A673 (cell line): ENCODE measurements around the gene KCTD16. TPM values are rescaled to one million over a fixed set of nuclear protein-coding genes. Genes with fewer than 3 reads are reported as not detected.

Experiments used
- BruUV-seq: library from RNA; stranded (reverse); fragments of 400-500 nt; replicated peaks from 2 replicates; lab custom pipeline; 2021; lab: Mats Ljungman, UMichigan
- CTCF ChIA-PET: fragments of 300-600 bp; sonication (Branson Sonifier 250); formaldehyde crosslinking; loops from one replicate; lab custom pipeline; 2022; ENCODE audit warnings: antibody characterized with exemption; lab: Charles Lee
- POLR2A ChIA-PET: fragments of 300-600 bp; sonication (Branson Sonifier 250); formaldehyde crosslinking; loops from one replicate; lab custom pipeline; 2022; ENCODE audit warnings: antibody characterized with exemption; ENCODE audit not compliant: low non-redundant PET; lab: Charles Lee
- DNase-seq: peaks from one replicate; pipeline ENCODE4 v3.0.0-alpha.2; 2015; ENCODE audit warnings: low spot score
- H3K27ac ChIP-seq: fragments of 200-600 bp; sonication (generic); 2 replicates; pipeline ENCODE4 v1.5.1; 2016; ENCODE audit warnings: mixed run types, low read depth, mild to moderate bottlenecking, mixed read lengths, antibody characterized with exemption, low read length; ENCODE audit not compliant: poor library complexity, severe bottlenecking
- H3K27me3 ChIP-seq: fragments of 200-600 bp; sonication (generic); replicated peaks from 2 replicates; pipeline ENCODE4 v1.6.1; 2017; ENCODE audit warnings: mixed run types, low read depth, mild to moderate bottlenecking, mixed read lengths, antibody characterized with exemption, low read length; ENCODE audit not compliant: insufficient read depth, poor library complexity
- H3K36me3 ChIP-seq: fragments of 200-600 bp; sonication (generic); 2 replicates; pipeline ENCODE4 v1.6.1; 2016; ENCODE audit warnings: mixed run types, mild to moderate bottlenecking, mixed read lengths, antibody characterized with exemption, low read length; ENCODE audit not compliant: insufficient read depth, poor library complexity, severe bottlenecking
- H3K4me1 ChIP-seq: fragments of 200-600 bp; sonication (generic); 2 replicates; pipeline ENCODE4 v1.6.1; 2017; ENCODE audit warnings: mixed run types, mild to moderate bottlenecking, mixed read lengths, antibody characterized with exemption, low read length; ENCODE audit not compliant: insufficient read depth, poor library complexity, severe bottlenecking
- H3K4me3 ChIP-seq: fragments of 200-600 bp; sonication (generic); 2 replicates; pipeline ENCODE4 v1.5.1; 2016; ENCODE audit warnings: low read depth, mixed run types, mild to moderate bottlenecking, mixed read lengths, low read length; ENCODE audit not compliant: poor library complexity, severe bottlenecking
- H3K9me3 ChIP-seq: fragments of 200-600 bp; sonication (generic); 2 replicates; pipeline ENCODE4 v1.6.1; 2016; ENCODE audit warnings: mixed run types, low read depth, mild to moderate bottlenecking, mixed read lengths, antibody characterized with exemption, low read length; ENCODE audit not compliant: poor library complexity, severe bottlenecking
- CTCF ChIP-seq: fragments of 300-800, 200-600 bp; sonication (generic); conservative IDR thresholded peaks from 2 replicates; pipeline ENCODE4 v1.5.1; 2017; ENCODE audit warnings: low read depth, mild to moderate bottlenecking, antibody characterized with exemption, low read length, moderate library complexity, mixed read lengths
- EZH2 ChIP-seq: fragments of 200-600 bp; sonication (generic); IDR thresholded peaks from 2 replicates; pipeline ENCODE4 v1.6.1; 2017; ENCODE audit warnings: borderline replicate concordance, low read depth, mild to moderate bottlenecking, mixed read lengths, antibody characterized with exemption, low read length; ENCODE audit not compliant: poor library complexity, severe bottlenecking
- intact Hi-C: fragments of 100-400 bp; cut with micrococcal nuclease; formaldehyde crosslinking; loops from one replicate; pipeline ENCODE4 v1.10.0; 2022; ENCODE audit not compliant: unreplicated experiment
- total RNA-seq: library from RNA; stranded (reverse); gene quantifications from 2 replicates; pipeline ENCODE4 v1.2.3, GENCODE V29; 2021

The KCTD16 gene
- total RNA-seq, 1 experiment from 2014 or later = 1.1 TPM

GRCh38 chr5:144139586-144139985 is 31.1 kb upstream of the KCTD16 start:
- peak; percentile 15 for DNase-seq

GRCh38 chr5:144141585-144141984 is 29.1 kb upstream of the KCTD16 start:
- H3K4me3 ChIP-seq = no peak overlapping the region
- H3K36me3 ChIP-seq = no peaks in the 10 kb centered on the region
- BruUV-seq = no TSS peak
- H3K4me1 ChIP-seq = no peaks in the 10 kb centered on the region
- no peaks in the 10 kb centered on the region for H3K27me3 ChIP-seq
- POLR2A ChIA-PET = no interaction called here
- no peak overlapping the region for H3K27ac ChIP-seq
- no peak for DNase-seq
- CTCF ChIA-PET = interaction anchor here (0.6 kb wide), 1 partner anchor 1223 kb away, joined by 3 read pairs; no protein-coding TSS in a partner anchor
- intact Hi-C loops = no loop called here
- H3K9me3 ChIP-seq = no peaks in the 10 kb centered on the region
- TF ChIP-seq EZH2 (no peak), CTCF (no peak)

More at GRCh38 chr5:144139586-144139985, 31.1 kb upstream of the KCTD16 start:
- H3K4me3 ChIP-seq = no peak overlapping the region
- intact Hi-C loops = no loop called here
- no peaks in the 10 kb centered on the region for H3K4me1 ChIP-seq
- H3K27me3 ChIP-seq = no peaks in the 10 kb centered on the region
- ChIA-PET POLR2A (no interaction called here), CTCF (no interaction called here)
- H3K36me3 ChIP-seq = no peaks in the 10 kb centered on the region
- H3K9me3 ChIP-seq = no peaks in the 10 kb centered on the region
- 0 out of 2 replicates have a peak, but pooled peaks have one; percentile 17 for TF ChIP-seq CTCF
- TF ChIP-seq EZH2 = no peak
- BruUV-seq = no TSS peak
- H3K27ac ChIP-seq = no peak overlapping the region

DNA sequence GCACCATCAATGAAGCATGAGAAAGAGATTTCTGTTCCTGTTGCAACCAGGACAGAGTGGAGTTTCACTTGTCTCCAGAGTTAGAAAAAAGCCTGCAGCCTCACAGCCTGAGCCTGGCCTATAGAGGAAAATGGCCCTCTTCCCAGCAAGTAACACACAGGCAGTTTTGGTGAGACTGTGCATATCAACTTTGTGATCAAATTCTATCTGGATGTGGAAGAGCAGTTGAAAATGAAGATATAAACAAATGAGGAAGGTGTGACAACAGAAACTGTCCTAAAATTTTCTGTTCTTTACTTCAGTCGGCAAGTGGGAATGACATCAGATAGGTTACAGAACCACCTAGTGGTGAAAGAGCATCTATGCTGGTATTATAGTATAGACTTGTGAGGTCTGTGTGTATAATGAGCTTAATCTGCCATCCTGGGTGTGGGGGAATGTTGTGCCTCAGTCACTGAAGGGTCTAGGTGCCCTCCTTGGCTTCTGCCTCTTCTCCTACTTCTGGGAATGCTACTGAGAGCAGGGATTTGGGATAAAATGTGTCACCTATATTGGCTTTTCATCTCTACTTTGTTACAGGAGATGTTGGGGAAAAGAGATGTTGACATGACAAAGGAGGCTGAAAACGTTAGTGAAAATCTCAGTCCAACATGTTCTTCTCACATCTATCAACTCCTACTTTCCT is 28.4 kb upstream of the KCTD16 start:
- intact Hi-C loops = no loop called here
- Histone ChIP-seq H3K27ac (no peak overlapping the region), H3K36me3 (no peaks in the 10 kb centered on the region), H3K9me3 (no peaks in the 10 kb centered on the region), H3K4me1 (no peaks in the 10 kb centered on the region), H3K4me3 (no peak overlapping the region), H3K27me3 (no peaks in the 10 kb centered on the region)
- peak; percentile 62 for DNase-seq
- BruUV-seq = no TSS peak
- CTCF ChIA-PET = interaction anchor here (0.6 to 0.8 kb wide), 3 partner anchors 174 to 1254 kb away, joined by 3 to 4 read pairs (median 3); no protein-coding TSS in a partner anchor
- TF ChIP-seq CTCF (peak; percentile 75), EZH2 (no peak)
- POLR2A ChIA-PET = no interaction called here
